Ascending aorta (tissue), 2 donors: ENCODE results near the gene SACM1L. TPM values are rescaled to one million over a fixed set of nuclear protein-coding genes. Genes with fewer than 3 reads are reported as not detected.
"Not testable (repeated sequence)": the region's sequence is repeated elsewhere in the genome, so short reads cannot be mapped to it uniquely, and the experiment has no call there.

Experiments
- DNase-seq, 2 donors: peaks; one replicate each; pipeline ENCODE4 v3.0.0-alpha.2; 2019; ENCODE audit warnings: low spot score in 2 of 2
- H3K27ac ChIP-seq, 2 donors: fragments of 200-600 bp; sonication (generic); one replicate each; pipeline ENCODE4 v1.5.1; 2016 to 2017; ENCODE audit warnings: mild to moderate bottlenecking in 1 of 2
- H3K27me3 ChIP-seq: fragments of 200-600 bp; sonication (generic); one replicate; pipeline ENCODE4 v1.5.1; 2017
- H3K36me3 ChIP-seq, 2 donors: fragments of 200-600 bp; sonication (generic); one replicate each; pipeline ENCODE4 v1.5.1; 2016
- H3K4me1 ChIP-seq, 2 donors: fragments of 200-600 bp; sonication (generic); one replicate each; pipeline ENCODE4 v1.5.1; 2016 to 2017; ENCODE audit warnings: mild to moderate bottlenecking in 1 of 2
- H3K4me3 ChIP-seq, 2 donors: fragments of 200-600 bp; sonication (generic); one replicate each; pipeline ENCODE4 v1.5.1; 2016 to 2017; ENCODE audit warnings: mild to moderate bottlenecking in 1 of 2
- H3K9me3 ChIP-seq, 2 donors: fragments of 200-600 bp; sonication (generic); one replicate each; pipeline ENCODE4 v1.5.1; 2016
- CTCF ChIP-seq, 3 experiments: fragments of 200-600 bp in 2 of 3; fragments of 450-650 bp in 1 of 3; sonication (generic) in 2 of 3; IDR thresholded peaks; one replicate each; pipeline ENCODE4 v1.5.1; 2016 to 2019; ENCODE audit warnings: antibody characterized with exemption in 3 of 3, mild to moderate bottlenecking in 1 of 3, moderate library complexity in 1 of 3
- intact Hi-C: fragments of 100-400 bp; cut with DNase I; formaldehyde crosslinking; loops from one replicate; pipeline ENCODE4 v1.15.1; 2023
- total RNA-seq: library from RNA; depleted of rRNA; stranded (reverse); fragments of >200 nt; gene quantifications from one replicate; pipeline ENCODE4 v1.1.0, GENCODE V29; 2016

The SACM1L gene
- total RNA-seq, 1 donor from 2014 or later: 7.2 TPM

DNA sequence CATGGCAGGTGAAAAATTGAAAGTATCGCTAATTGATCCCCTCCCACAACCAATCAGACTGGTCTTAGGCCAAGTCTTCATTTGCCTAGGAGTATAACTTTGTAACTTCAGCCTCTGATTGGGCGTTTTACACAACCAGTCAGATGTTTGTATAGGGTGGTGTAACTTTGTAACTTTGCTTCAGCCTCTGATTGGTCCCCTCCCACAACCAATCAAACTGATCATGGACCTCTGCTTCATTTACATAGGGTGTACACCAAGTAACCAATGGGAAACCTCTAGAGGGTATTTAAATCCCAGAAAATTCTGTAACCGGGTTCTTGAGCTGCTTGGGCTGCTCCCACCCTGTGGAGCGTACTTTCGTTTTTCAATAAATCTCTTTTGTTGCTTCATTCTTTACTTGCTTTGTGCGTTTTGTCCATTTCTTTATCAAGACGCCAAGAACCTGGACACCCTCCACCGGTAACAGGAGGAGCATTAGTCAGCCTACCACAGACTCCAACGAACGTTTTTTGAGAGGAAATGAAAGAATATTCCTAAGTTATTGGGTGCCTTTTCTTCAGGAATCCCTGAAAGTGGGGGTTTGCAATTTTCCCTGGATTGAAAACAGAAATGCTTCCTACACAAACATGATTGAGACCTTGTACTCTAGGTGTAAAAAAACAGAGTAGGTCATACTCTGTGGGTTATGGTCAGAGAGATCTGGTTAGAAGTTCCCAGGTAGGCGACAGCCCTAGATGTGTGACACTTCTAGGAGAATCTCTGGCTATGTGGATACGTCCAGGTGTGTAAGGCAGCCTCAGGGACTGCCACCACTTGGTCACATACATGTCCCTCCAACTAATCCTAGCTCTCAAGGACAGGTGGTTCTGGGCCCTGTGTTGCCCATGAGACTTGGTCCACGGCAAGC lies 5.5 kb upstream of the SACM1L start:
- peaks cover 3 to 11% of the 10 kb centered on the region in 2 donors for H3K36me3 ChIP-seq
- no peak overlapping the region for H3K27ac ChIP-seq
- no peak for DNase-seq
- TF ChIP-seq CTCF (IDR thresholded peaks at IDR 0.05): no peak
- H3K4me3 ChIP-seq: no peak overlapping the region
- H3K9me3 ChIP-seq: no peaks in the 10 kb centered on the region
- intact Hi-C loops: loop anchor here (10.0 kb wide), 1 partner anchor 311 kb away; the partner anchor contains the start of gene FYCO1
- no peaks in the 10 kb centered on the region for H3K27me3 ChIP-seq
- H3K4me1 ChIP-seq: no peaks in the 10 kb centered on the region

- no peak for DNase-seq
- no peak for TF ChIP-seq CTCF (IDR thresholded peaks at IDR 0.05)
- intact Hi-C loops: loop anchor here (10.0 kb wide), 1 partner anchor 310 kb away; the partner anchor contains the start of gene FYCO1
- H3K9me3 ChIP-seq: no peaks in the 10 kb centered on the region
- no peaks in the 10 kb centered on the region for H3K27me3 ChIP-seq
- H3K36me3 ChIP-seq: peaks cover 0 to 7% of the 10 kb centered on the region in 2 donors
- H3K27ac ChIP-seq: no peak overlapping the region
- H3K4me3 ChIP-seq: no peak overlapping the region
- H3K4me1 ChIP-seq: no peaks in the 10 kb centered on the region
Observed at GRCh38 chr3:45684327-45684892, 4.8 kb upstream of the SACM1L start.

- H3K9me3 ChIP-seq, H3K27ac ChIP-seq, DNase-seq, H3K27me3 ChIP-seq, H3K36me3 ChIP-seq, H3K4me3 ChIP-seq: not testable (repeated sequence)
- intact Hi-C loops: loop anchor here (10.0 kb wide), 1 partner anchor 309 kb away; the partner anchor contains the start of gene FYCO1
- H3K4me1 ChIP-seq: peaks cover 0 to 11% of the 10 kb centered on the region in 2 donors
Observed at GRCh38 chr3:45685722-45686121, 3.5 kb upstream of the SACM1L start.

GRCh38 chr3:45686850-45687249 lies 2.3 kb upstream of the SACM1L start:
- no peak for TF ChIP-seq CTCF (IDR thresholded peaks at IDR 0.05)
- Histone ChIP-seq H3K36me3 (peaks cover 0 to 3% of the 10 kb centered on the region in 2 donors), H3K4me3 (no peak overlapping the region), H3K27me3 (no peaks in the 10 kb centered on the region), H3K4me1 (peaks cover 0 to 20% of the 10 kb centered on the region in 2 donors), H3K27ac (no peak overlapping the region), H3K9me3 (no peaks in the 10 kb centered on the region)
- intact Hi-C loops: loop anchor here (10.0 kb wide), 1 partner anchor 308 kb away; the partner anchor contains the start of gene FYCO1
- DNase-seq: no peak

GRCh38 chr3:45687828-45688193 lies 1.4 kb upstream of the SACM1L start:
- intact Hi-C loops: loop anchor here (10.0 kb wide), 1 partner anchor 307 kb away; the partner anchor contains the start of gene FYCO1
- no peaks in the 10 kb centered on the region for H3K27me3 ChIP-seq
- H3K9me3 ChIP-seq: no peaks in the 10 kb centered on the region
- TF ChIP-seq CTCF (IDR thresholded peaks at IDR 0.05): no peak
- H3K36me3 ChIP-seq: peaks cover 0 to 5% of the 10 kb centered on the region in 2 donors
- DNase-seq: no peak
- peak overlapping the region; percentile 55 to 81 for H3K4me3 ChIP-seq
- H3K4me1 ChIP-seq: peaks cover 0 to 22% of the 10 kb centered on the region in 2 donors
- H3K27ac ChIP-seq: no peak overlapping the region
